GF-D8 (cell line): ENCODE data around the gene CFAP53.

ENCODE experiments used
- DNase-seq: peaks from one replicate; lab custom pipeline; 2025; lab: John Stamatoyannopoulos, UW

Gene CFAP53

DNA sequence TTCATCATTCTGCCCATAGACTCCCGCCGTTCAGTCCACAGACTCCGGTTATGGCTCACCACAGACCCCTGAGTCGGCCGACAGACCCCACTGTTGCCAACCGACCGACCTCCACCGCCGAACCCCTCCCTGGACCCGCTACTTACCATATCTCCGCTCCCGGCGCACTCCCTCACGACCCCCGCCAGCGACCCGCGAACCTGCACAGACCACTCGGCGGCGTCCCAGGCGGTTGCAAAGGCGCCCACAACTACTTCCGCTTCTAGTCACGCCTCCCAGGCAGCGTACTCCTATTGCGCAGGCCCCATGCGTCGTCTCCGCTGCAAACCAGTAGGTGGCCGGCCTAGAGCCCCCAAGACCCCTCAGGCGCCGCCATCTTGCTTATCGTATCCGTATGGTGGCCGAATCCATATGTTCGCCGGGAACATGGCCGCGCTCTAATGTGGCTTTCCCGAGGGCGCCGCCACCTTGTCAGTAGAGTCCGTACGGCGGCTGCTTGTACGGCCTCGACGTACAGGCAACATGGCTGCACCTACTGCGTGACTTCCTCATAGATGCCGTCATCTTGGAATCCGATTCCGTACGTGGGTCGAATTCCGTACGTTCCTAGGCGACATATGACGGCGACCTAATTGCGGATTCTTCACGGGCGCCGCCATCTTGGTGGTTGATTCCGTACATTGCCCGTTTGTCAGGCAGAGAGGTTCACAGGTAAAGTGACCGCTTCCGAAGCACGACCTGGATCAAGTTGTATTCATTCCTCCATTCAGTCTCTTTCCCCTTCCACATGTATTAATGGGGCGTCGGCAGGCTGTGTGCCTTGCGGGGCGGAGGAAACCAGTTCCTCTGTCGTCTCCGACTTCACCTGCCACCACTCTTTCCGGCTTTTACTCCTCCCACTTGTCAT lies 21.4 kb upstream of the CFAP53 start, which contains the start of gene CXXC1:
TSS of gene CXXC1 (minus strand) at position 252 of the 907 bp plus-strand sequence. CDS start at position 149, 103 bp downstream.
- DNase-seq = peak; percentile 100

DNA sequence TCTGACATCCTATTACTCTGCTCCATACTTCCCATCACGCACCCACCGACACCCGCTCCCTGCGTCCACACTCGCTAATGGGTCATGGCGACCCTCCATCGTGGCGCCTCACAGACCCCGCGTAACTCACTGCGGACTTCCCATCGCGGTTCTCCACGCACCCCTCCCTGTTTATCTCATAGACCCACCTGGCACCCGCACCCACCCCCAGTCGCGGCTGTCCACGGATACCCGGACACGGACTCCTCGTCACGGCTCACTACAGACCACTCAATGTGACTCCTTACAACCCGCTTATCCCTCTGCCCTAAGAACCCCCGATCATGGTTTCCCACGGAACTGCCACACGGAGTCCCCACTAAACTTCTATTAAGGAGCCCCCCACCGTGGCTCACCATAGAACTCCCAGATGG lies 20.7 kb upstream of the CFAP53 start:
- no peak for DNase-seq

DNA sequence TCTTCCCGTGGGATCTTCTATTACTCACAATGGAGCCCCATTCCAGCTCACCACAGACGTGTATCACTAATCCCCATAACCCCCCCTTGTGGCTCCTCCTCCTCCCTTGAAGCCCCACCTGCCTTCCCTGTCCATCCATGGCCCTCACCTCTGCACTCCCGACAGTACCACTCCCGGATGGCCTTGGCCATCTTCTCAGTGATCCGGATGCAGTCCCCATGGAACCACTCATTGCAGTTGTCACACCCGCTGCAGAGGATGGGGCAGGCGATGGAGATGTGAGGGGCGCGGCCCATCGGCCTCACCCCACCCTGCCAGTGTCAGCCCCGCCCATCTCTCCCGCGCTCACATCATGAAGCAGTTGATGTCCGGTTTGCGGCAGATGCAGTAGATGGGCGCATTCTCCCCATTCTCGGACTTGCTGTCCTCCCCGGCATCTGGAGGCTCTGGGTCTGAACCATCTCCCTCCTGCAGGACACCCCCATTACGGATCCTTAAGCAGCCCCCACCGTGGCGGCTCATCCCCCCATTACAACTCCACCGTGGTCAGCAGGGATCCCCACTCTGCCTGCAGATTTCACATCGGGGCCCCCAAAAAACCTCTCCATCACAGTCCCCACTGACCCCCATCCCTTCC lies 20.2 kb upstream of the CFAP53 start:
- no peak for DNase-seq

DNA sequence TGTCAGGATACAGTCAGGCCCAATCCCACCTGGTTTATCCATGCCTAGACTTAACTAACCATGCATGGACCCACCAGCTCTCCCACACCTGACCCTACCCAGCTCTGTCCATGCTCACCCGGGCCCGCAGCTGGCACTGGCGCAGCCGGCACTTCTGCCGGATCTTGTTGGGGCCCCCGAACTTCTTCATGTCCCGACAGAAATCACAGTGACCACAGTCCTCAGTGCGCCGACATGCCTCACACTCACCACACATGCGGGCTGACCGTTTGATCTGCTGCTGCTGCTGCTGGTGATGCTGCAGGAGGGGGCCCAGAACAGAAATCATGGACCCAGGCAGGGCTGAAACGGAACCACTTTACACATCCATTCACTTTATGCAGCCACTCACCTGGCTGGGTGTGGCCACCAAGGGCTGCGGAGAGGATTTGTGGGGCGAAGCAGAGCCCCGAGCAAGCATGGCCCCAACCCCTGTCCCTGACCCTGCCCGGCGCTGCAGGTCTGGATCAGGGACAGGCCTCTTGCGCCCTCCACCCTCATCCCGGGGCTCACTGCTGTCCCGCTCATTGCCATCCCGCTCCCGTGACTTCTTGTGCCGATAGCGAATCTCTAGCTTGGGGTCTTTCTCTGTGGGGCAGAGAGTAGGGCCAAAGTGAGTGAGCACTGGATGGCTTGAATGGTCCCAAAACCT lies 19.5 kb upstream of the CFAP53 start:
- DNase-seq = no peak

DNA sequence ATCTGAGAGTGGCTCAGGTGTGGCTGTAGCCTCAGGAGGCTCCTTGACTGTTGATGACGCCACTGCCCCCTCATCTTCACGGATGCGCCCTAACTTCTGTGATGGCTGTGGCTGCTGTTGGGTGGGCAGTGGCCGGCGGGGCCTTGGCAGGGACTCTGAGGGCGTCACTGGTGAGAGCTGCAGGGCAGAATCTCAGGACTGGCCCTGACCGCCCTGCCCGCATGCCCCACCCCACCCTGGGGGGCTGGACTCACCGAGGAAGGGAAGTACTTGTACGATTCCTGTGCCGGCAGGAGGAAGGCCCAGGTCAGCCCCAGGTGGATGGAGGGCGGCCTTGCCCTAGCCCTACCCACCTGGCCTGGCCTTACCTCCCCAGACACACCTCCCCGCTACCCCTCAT lies 18.8 kb upstream of the CFAP53 start:
- DNase-seq = no peak

DNA sequence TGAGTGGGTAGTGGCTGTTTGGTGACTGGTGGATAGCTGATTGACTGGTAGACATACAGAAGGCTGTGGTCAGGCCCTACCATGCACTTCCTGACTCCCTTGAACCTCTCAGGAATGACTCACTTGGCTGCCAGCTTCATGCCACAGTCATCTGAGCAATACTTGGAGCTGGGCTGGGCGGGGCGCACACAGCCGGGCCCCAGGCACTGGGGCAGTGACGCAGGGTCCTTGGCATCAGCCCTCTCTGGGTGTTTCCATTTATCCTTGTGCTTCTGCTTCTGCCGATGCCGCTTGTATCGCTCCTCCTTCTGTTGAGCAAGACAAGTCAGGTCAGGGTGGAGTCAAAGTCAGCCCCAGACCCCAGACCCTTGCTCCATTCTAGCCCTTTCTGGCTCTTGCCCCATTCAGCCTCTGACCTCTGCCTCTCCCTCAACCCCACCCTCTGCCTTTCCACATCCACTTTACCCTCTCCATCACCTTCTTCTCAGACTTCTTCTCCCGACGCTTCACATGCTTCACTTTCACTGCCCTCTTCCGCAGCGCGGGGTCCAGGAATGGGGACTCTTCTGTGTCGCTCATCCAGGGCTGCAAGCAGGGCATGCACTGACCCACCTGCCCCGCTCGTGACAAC lies 18.1 kb upstream of the CFAP53 start:
- DNase-seq = no peak

DNA sequence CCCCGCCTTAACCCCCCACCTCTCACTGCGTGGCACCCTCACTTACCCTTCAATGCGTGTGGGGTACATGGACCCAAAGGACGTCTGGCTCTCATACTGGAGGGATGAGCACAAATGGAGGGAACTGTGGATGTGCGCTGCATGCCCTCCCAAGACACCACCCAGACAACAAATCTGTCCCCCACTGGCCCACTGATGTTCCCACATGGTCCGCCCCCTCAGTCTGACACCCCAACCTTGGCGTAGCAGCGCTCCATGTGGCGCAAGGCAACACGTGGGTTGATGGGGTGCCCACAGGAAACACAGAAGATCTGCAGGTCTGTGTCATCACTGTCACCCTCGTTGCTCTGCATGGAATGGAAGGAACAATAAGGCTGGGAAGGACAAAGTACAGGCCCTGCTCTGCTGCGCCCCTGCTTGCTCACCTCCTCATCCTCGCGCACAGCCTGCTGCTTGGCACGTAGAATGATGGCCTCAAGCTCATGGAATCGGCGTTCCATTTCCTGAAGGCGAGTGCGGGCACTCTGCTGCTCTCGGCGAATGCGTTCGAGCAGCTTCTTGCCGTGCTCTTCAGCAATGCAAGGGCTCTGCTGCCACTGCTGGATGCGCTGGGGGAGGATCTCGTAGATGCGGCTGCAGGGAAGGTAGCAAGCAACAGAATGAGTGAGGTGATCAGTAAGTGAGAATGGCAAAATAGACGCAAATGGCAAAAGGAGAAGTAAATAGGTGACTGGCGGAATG lies 17.3 kb upstream of the CFAP53 start:
- no peak for DNase-seq

DNA sequence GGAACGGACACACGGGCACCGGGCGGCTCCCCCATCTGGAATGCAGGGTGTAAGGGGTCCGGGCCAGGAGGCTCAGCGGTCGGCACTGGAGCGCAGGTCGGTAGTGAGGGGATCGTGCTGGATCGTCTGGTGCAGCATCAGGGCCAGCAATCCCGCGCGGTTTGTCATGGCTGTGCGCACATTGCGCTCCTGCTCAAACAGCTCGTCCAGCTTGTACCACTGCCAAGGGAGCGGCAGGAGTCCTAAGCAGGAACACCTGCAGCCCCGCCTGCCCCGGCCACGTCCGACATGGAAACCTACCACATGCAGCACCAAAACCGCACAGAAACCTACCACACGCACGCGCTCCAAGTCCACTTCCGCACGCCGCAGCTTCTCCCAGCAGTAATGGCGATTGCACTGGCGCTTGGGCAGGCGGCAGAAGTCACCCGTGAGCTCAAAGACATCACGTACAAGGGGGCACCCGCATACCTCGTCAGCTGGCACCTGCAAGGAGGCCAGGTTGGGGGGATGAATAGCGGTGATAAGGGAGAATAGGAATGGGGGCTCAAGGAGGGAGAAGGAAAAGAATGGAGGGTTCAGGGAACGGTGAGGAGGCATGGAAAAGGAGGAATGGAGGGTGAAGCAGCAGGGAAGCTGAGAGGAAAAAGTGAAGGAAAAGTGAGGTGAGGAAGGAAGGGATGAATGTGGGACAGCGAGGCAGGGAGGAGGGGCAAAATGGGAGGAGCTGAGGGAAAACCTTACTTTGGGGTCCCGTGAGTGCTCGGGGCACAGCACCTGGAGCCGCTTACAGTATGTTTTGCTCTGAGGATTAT lies 16.4 kb upstream of the CFAP53 start:
- DNase-seq = no peak

DNA sequence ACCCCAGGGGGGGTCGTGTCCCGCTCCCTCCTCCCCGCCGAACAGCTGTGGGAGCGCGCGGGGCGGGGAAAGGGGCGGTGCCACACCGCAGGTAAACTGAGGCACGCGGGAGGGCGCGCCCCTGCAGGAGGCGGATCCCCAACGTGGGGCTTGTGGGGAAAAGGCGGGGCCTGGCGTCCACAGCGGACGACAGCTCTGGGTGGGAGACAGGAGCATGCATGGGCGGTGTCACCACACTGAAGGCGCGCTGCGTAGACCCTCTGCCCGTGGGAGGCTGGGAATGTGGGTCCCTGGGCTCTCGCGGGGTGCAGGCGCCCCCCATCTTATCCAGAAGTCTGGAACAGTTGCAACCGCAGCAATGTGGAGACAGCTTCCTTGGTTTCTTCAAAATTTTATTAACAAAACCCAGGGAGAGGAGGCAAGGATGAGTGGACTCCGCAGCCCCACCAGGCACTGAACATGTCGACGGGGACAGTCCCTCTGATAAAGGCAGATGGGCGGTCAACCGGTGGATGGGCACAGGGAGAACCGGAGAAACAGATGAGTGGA lies 15.8 kb upstream of the CFAP53 start:
- no peak for DNase-seq

DNA sequence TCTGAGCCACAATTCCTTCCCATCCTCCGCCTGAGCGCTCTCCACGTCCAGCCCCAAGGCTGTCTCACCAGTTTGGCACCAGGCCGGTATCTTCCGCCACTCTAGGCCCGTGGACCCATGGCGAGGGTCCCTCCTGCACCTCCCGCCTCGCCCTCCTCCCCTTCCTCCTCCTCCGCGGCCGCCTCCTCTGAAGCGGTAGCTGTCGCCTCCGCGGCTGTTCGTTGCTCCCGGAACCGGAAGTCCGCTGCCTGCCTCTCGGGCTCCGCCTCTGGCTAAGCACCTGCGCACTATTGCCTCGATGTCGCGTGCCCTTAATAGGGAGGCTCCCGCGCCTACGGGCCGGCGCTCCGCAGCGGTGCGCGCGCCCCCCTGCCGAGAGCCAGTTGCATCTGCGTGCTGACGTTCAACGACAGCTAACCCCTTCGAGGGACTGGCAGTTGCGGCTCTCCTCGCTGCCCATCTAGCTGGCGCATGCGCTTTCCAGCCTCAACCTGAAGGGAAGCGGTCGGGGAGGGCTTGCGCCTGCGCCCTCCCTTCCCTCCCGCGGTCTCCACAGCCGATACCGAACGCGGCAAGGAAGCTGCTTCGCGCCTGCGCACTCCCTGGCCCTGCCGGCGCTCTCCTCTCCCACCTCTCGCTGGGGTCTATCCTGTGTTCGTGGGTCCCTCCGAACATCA lies 15.1 kb upstream of the CFAP53 start, which contains the start of gene MBD1:
TSS of gene MBD1 (minus strand) at position 229 of the 677 bp plus-strand sequence. CDS start 1,531 bp downstream, outside the sequence.
- DNase-seq = peak; percentile 98

DNA sequence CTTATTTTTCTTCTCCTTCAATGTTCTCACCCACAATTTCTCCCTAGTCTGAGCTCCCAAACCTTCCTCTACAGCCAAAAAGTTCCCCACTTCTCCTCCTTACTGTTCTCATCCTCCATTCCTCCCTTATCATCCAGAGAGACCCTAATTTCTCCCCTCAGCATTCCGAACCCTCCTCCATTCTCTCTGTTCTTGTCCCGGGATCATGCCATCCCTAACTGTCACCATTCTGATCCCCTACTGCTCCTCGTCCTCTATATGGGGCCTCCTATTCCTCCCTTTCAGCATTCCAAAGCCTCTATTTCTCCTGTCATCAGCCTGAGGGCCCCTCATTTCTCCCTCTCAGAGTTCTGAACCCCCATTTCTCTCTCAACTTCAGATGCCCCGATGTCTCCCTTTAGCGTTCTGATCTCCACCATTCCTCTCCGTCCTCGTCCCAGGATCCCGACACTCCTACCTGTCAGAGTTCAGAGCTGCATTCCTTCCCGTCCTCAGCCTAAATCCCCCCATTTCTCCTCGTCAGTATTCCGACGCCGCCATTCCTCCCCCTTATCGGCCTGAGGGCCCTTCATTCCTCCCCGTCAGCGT lies 14.5 kb upstream of the CFAP53 start:
- no peak for DNase-seq

DNA sequence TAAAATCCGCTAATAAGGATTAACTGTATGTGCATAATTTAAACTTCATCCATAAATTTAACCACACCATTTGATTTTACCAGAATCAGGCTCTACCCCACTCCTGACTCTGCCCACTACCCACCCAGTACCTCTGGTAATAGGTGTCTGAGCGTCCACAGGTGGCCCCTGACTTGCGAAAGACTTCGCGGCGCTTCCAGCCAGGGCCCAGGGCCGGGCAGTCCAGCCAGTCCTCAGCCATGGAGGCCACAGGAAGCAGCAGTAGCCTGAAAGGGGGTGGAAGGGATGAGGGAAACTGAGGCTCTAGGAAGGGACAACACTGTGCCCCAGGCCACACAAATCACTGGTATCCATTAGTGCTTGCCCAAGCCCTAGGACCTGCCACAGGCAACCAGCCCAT lies 13.5 kb upstream of the CFAP53 start:
- no peak for DNase-seq

DNA sequence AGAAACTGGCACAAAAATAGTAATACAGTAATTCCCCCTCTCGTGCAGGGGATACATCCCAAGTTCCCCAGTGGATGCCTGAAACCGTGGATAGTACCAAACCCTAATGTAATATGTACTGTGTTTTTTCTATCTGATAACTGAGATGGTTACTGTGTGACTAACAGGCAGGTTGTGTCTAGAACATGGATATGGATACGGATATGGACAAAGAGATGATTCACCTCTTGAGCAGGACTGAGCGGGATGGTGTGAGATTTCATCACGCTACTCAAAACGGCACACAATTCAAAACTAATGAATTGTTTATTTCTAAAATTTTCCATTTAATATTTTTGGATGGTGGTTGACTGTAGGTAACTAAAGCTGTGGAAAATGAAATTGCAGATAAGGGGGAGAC lies 11.6 kb upstream of the CFAP53 start:
- no peak for DNase-seq

DNA sequence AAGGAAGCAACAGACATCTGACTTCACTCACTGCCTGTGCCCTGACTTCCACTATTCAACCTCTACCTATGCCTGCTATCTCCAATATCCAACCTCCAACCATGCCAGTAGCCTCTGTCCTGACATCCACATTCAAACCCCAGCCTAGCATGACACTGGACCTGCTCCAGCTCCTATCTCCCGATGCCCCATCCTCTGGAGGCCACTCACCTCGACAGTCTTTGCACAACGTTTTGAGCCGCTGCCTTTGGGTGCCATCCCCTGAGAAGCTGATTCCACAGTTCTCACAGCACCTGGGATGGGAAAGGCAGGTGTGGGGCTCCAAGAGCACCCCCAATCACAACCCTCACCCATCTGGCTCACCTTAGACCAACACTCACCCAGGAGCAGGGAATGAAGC lies 10.2 kb upstream of the CFAP53 start:
- no peak for DNase-seq

DNA sequence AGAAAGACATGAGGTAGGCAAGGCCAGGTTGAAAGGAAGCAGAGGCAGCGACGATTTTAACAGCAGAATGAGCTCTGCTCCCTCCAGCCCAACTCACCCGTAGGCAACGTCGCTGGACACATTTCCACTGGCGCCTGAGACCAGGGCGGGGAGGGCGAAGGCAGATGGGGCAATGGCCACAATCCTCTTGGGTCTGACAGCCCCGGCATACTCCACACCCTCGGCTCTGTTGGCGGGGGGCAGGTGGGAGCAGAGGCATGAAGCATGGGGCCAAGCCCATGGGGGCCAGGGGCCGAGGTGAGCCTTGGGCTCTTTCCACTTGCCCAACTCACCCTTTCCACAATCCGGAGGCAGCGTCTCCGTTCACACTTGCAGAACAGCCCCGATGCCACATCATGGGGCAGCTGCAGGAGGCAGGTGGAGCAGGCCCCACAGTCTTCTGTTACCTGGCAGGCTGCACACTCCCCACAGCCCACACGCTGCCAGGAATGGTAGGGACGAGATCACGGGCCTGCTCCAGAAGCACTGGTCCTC lies 9.3 kb upstream of the CFAP53 start:
- no peak for DNase-seq

DNA sequence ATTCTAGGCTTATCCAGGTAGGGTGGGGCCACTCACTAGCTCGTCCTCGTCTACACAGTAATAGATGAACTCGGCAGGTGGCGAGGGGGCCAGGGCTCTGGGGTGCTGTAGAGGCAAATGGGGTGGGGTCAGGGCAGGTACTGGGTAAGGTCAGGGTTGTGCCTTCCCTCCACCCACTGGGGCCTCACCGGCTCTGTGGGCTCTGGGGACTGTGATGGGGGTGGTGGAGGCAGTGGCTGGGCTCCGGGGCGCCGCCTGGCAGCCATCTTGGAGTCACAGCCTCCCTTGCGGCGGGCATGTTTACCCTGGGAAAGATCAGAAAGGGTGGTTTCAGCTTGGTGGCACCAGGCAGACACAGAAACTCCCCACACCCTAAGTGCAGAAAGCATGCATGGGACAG lies 8.6 kb upstream of the CFAP53 start:
- no peak for DNase-seq

DNA sequence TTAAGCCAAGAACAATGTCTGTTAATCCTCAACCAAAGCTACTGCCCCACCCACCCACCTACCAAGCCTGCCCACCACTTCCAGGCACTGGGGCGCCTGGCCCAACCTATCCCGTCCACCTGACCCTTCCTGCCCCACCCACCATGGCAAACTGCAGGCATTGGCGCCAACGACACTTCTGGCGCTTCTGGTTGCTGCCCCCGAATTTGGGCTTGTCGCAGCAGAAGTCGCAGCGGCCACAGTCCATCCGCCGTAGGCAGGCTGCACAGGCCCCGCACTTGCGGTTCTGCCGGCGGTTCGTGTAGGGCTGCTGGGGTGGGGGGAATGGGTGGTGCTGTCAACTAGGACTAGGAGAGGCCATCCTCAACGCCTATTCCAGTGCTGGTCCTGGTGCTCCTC lies 7.7 kb upstream of the CFAP53 start:
- DNase-seq = no peak

DNA sequence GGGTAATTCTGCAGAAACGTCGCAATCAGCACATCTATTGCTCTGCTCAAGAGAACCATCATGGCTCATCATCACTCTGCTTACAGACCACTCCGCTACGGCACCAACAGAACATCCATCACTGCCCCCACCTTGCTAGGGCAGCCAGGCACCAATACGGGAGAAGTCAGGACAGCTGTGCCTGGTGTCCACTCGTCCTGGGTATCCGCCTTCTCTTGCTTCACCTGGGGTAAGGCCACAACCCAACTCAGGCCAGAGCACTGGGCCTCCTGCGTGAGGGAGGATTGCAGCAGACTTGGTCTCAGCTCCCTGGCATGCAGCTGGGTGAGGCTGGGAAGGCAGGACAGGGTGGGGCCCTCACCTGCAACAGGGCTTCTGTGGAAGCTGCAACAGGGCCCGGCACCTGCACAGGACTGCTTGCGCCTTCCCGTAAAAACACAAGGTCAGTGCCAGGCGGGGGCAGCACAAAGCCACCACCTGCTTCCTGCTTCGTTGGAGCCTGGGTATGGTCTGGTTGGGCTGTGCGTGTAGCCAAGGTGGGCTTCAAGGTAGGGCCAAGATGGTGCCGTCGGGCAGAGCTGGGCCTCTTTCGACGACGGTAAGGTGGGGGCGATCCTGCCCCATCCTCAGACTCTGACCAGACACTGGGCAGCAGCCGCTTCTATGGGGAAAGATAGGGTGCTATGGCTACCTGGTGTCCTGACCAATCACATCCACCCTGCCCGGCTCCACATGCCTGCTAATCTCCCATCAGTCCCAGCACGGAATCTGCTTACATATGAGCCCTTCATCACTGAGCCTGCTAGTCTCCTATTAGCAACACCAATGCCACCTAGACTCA lies 7.1 kb upstream of the CFAP53 start:
- no peak for DNase-seq
